Lower leg skin (tissue), 4 donors: ENCODE results near the gene C4orf50. TPM values are rescaled to one million over a fixed set of nuclear protein-coding genes. Genes with fewer than 3 reads are reported as not detected.

Source experiments
- DNase-seq, 2 donors: peaks; one replicate each; pipeline ENCODE4 v3.0.0-alpha.2; 2019; ENCODE audit warnings: low spot score in 2 of 2
- H3K4me3 ChIP-seq: fragments of 200-600 bp; sonication (generic); 2 replicates; pipeline ENCODE4 v1.5.1; 2017; ENCODE audit warnings: mild to moderate bottlenecking, low read depth; ENCODE audit not compliant: poor library complexity, severe bottlenecking
- CTCF ChIP-seq, 3 donors: fragments of 450-650 bp; IDR thresholded peaks; one replicate each; pipeline ENCODE4 v1.5.1; 2016; ENCODE audit warnings: antibody characterized with exemption in 3 of 3, mild to moderate bottlenecking in 3 of 3, moderate library complexity in 2 of 3
- POLR2A ChIP-seq, 2 donors: fragments of 450-650 bp; IDR thresholded peaks; one replicate each; pipeline ENCODE4 v1.6.1; 2016 to 2017; ENCODE audit warnings: antibody characterized with exemption in 2 of 2, mild to moderate bottlenecking in 1 of 2, moderate library complexity in 1 of 2
- WGBS, 2 donors: methylation state at CpG; one replicate each; pipeline ENCODE4 v1.1.5; 2018; 5-methylcytosine and 5-hydroxymethylcytosine counted together
- intact Hi-C: fragments of 100-400 bp; cut with DNase I; formaldehyde crosslinking; loops from one replicate; pipeline ENCODE4 v1.15.0; 2023; ENCODE audit warnings: low total_unique reads
- total RNA-seq, 4 donors: library from RNA; depleted of rRNA; stranded (reverse); fragments of >200 nt; gene quantifications; one replicate each; pipeline ENCODE4 v1.1.0, GENCODE V29; 2016

Gene C4orf50
- total RNA-seq, 4 donors from 2014 or later = not detected

- intact Hi-C loops = no loop called here
- DNase-seq = peak in 1 of 2 donors; percentile 71
- H3K4me3 ChIP-seq = no peak overlapping the region
- no peak for TF ChIP-seq POLR2A (IDR thresholded peaks at IDR 0.05)
- no peak for TF ChIP-seq CTCF (IDR thresholded peaks at IDR 0.05)
- WGBS, 2 donors = 80% methylated on average over 16 of the region's 16 CpGs
These were observed 92.6 kb downstream of the C4orf50 start for GRCh38 chr4:5925419-5926200.

GRCh38 chr4:5924461-5925125 lies 93.6 kb downstream of the C4orf50 start:
- DNase-seq = peak in 1 of 2 donors; percentile 60

GRCh38 chr4:5923376-5923775 lies 94.9 kb downstream of the C4orf50 start:
- peak in 1 of 2 donors; percentile 81 for DNase-seq
- intact Hi-C loops = no loop called here
- WGBS, 2 donors = 60 to 68% methylated on average over 6 of the region's 6 CpGs
- TF ChIP-seq POLR2A (IDR thresholded peaks at IDR 0.05) = no peak
- no peak for TF ChIP-seq CTCF (IDR thresholded peaks at IDR 0.05)
- no peak overlapping the region for H3K4me3 ChIP-seq

More at GRCh38 chr4:5924461-5925125, 93.6 kb downstream of the C4orf50 start:
- no peak overlapping the region for H3K4me3 ChIP-seq
- intact Hi-C loops = no loop called here
- WGBS, 2 donors = 64 to 71% methylated on average over 9 to 12 of the region's 12 CpGs
- no peak for TF ChIP-seq CTCF (IDR thresholded peaks at IDR 0.05)
- TF ChIP-seq POLR2A (IDR thresholded peaks at IDR 0.05) = no peak

GRCh38 chr4:5922556-5922955 lies 95.7 kb downstream of the C4orf50 start:
- 80 to 86% methylated on average over 3 of the region's 3 CpGs for WGBS, 2 donors
- H3K4me3 ChIP-seq = no peak overlapping the region
- TF ChIP-seq POLR2A (IDR thresholded peaks at IDR 0.05) (no peak), CTCF (IDR thresholded peaks at IDR 0.05) (no peak)
- intact Hi-C loops = no loop called here
- peak in 1 of 2 donors; percentile 77 for DNase-seq

GRCh38 chr4:5921981-5922380 lies 96.2 kb downstream of the C4orf50 start:
- intact Hi-C loops = no loop called here

More at GRCh38 chr4:5921981-5922380, 96.2 kb downstream of the C4orf50 start:
- WGBS, 2 donors = 45 to 50% methylated on average over 6 of the region's 6 CpGs
- peak in 1 of 2 donors; percentile 79 for DNase-seq
- no peak overlapping the region for H3K4me3 ChIP-seq
- TF ChIP-seq CTCF (IDR thresholded peaks at IDR 0.05) (no peak), POLR2A (IDR thresholded peaks at IDR 0.05) (no peak)
